Measurements from ENCODE around the gene CACNG7. TPM values are rescaled to one million over a fixed set of nuclear protein-coding genes. Genes with fewer than 3 reads are reported as not detected.

The CACNG7 gene
- total and polyA plus RNA-seq, 2 experiments from 2014 or later, result not detected

DNA sequence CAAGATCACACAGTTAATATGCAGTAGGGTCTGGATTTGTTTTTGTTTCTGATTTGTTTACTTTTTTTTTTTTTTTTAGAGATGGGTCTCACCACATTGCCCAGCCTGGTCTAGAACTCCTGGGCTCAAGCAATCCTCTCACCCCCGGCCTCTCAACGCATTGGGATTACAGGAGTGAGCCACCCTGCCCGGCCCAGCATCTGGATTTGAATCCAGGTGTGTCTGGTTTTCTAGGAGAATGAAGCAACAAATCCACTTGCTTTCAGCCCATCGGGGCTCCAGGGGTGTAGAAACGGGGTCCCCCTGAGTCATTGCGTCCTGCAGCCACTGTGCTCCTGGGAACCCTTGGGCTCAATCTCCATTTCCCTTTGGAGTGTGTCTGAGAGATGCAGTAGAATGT lies 60.3 kb downstream of the CACNG7 start:
- Histone ChIP-seq H3K27me3 (replicated peaks; ENCODE audit: insufficient read depth) (peaks cover 10% of the 10 kb centered on the region), H3K4me2 (ENCODE audit: unreplicated experiment) (no peak overlapping the region), H3K9me2 (ENCODE audit: insufficient read depth) (no peaks in the 10 kb centered on the region), H3K27ac (no peak overlapping the region), H3K4me1 (ENCODE audit: insufficient read depth) (no peaks in the 10 kb centered on the region), H2AFZ (no peak overlapping the region), H3K9me3 (ENCODE audit: low read depth) (no peaks in the 10 kb centered on the region), H3K4me3 (no peak overlapping the region), H4K20me1 (ENCODE audit: insufficient read depth) (no peaks in the 10 kb centered on the region), H3F3A (ENCODE audit: insufficient read depth) (no peaks in the 10 kb centered on the region), H3K36me3 (ENCODE audit: low read depth) (no peaks in the 10 kb centered on the region), H3K9ac (no peak overlapping the region), H3K79me2 (ENCODE audit: insufficient read depth) (no peaks in the 10 kb centered on the region)
- WGBS, 2 experiments (ENCODE audit: low coverage in 1 of 2, low lambda C conversion rate in 2 of 2, missing lambda C conversion rate in 2 of 2), result 65 to 74% methylated on average over 6 of the region's 6 CpGs
- no peak for TF ChIP-seq EZH2phosphoT487 (IDR thresholded peaks at IDR 0.05; ENCODE audit: insufficient read depth, low read depth)
- TF ChIP-seq EZH2 (IDR thresholded peaks at IDR 0.05; ENCODE audit: insufficient read depth, poor library complexity, severe bottlenecking), result no peak
- DNase-seq, result no peak
- in situ Hi-C loops (cut with MboI), result no loop called here

DNA sequence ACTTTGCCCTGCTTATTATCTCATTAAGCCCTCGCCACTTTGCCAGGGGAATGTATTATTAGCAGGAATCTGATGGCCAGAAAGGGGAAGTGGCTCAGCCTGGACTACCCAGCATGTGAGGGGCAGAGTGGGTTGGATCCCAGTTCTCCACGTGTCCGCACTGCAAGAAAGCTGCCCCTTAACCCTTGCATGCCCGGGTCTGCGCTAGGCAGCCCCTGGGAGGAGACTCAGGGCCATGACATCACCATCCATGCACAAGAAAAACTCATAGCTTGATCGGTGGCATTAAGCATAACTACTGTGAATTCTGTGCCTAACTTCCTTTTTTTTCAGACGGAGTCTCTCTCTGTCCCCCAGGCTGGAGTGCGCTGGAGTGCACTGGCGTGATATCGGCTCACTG lies 62.6 kb downstream of the CACNG7 start:
- in situ Hi-C loops (cut with MboI), result no loop called here
- no peak overlapping the region for H3K27ac ChIP-seq

DNA sequence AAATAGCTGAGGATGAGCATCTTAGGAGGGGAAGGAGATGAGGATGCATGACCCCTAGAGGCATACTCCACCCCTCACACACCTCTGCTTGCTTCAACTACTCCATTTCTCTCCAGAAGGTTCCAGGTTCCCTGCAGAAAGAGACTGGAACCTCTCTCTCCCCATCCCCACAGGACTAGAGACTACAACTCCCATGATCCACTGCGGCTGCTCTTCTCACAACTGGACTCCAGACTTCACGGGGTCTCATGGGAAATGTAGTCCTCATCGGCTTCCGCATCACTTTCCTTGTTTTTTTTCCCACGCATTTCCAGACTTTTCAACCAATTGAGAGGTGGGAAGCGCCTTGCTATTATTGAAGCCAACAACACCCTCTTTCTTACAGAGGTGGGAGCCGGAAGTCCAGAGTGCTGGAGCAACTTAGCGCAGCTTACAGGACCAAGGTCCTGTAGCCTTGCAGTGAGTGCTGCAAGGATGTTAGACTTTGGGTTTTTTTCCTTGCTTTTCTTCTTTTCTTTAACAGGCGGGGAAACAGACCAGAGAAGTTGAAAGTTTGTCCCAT lies 68.4 kb downstream of the CACNG7 start:
- 1 to 3% methylated on average over 9 of the region's 9 CpGs for WGBS, 2 experiments (ENCODE audit: low coverage in 1 of 2, low lambda C conversion rate in 2 of 2, missing lambda C conversion rate in 2 of 2)
- peak overlapping the region; percentile 67 for H3K4me3 ChIP-seq
- H3K9ac ChIP-seq, result peak overlapping the region; percentile 3; the same call in 1 of the 2 replicates
- TF ChIP-seq EZH2phosphoT487 (IDR thresholded peaks at IDR 0.05; ENCODE audit: insufficient read depth, low read depth) (no peak), EZH2 (IDR thresholded peaks at IDR 0.05; ENCODE audit: insufficient read depth, poor library complexity, severe bottlenecking) (no peak)
- no peaks in the 10 kb centered on the region for H3K9me3 ChIP-seq (ENCODE audit: low read depth)
- in situ Hi-C loops (cut with MboI), result no loop called here
- H2AFZ ChIP-seq, result peak overlapping the region; percentile 92
- no peak overlapping the region for H3K27ac ChIP-seq
- H4K20me1 ChIP-seq (ENCODE audit: insufficient read depth), result no peaks in the 10 kb centered on the region
- no peaks in the 10 kb centered on the region for H3K36me3 ChIP-seq (ENCODE audit: low read depth)
- DNase-seq, result peak; percentile 93
- no peaks in the 10 kb centered on the region for H3K4me1 ChIP-seq (ENCODE audit: insufficient read depth)
- peaks cover 11% of the 10 kb centered on the region; the same call in 1 of the 2 replicates for H3F3A ChIP-seq (ENCODE audit: insufficient read depth)
- 0 out of 2 replicates have a peak, but pooled peaks cover 6% of the 10 kb centered on the region for H3K27me3 ChIP-seq (replicated peaks; ENCODE audit: insufficient read depth)
- H3K4me2 ChIP-seq (ENCODE audit: unreplicated experiment), result peak overlapping the region; percentile 83
- no peaks in the 10 kb centered on the region for H3K9me2 ChIP-seq (ENCODE audit: insufficient read depth)
- no peaks in the 10 kb centered on the region for H3K79me2 ChIP-seq (ENCODE audit: insufficient read depth)

More for the DNA sequence above, 62.6 kb downstream of the CACNG7 start:
- Histone ChIP-seq H3K4me2 (ENCODE audit: unreplicated experiment) (no peak overlapping the region), H3K4me1 (ENCODE audit: insufficient read depth) (no peaks in the 10 kb centered on the region), H3K9ac (no peak overlapping the region), H3K9me2 (ENCODE audit: insufficient read depth) (no peaks in the 10 kb centered on the region), H3F3A (ENCODE audit: insufficient read depth) (no peaks in the 10 kb centered on the region), H3K79me2 (ENCODE audit: insufficient read depth) (no peaks in the 10 kb centered on the region), H3K27me3 (replicated peaks; ENCODE audit: insufficient read depth) (no peaks in the 10 kb centered on the region; the same call in 1 of the 2 replicates), H3K4me3 (no peak overlapping the region), H3K36me3 (ENCODE audit: low read depth) (no peaks in the 10 kb centered on the region), H4K20me1 (ENCODE audit: insufficient read depth) (no peaks in the 10 kb centered on the region), H3K9me3 (ENCODE audit: low read depth) (no peaks in the 10 kb centered on the region), H2AFZ (no peak overlapping the region)
- no peak for DNase-seq
- WGBS, 2 experiments (ENCODE audit: low coverage in 1 of 2, low lambda C conversion rate in 2 of 2, missing lambda C conversion rate in 2 of 2), result 48 to 49% methylated on average over 10 of the region's 10 CpGs
- TF ChIP-seq EZH2phosphoT487 (IDR thresholded peaks at IDR 0.05; ENCODE audit: insufficient read depth, low read depth), result no peak
- no peak for TF ChIP-seq EZH2 (IDR thresholded peaks at IDR 0.05; ENCODE audit: insufficient read depth, poor library complexity, severe bottlenecking)

DNA sequence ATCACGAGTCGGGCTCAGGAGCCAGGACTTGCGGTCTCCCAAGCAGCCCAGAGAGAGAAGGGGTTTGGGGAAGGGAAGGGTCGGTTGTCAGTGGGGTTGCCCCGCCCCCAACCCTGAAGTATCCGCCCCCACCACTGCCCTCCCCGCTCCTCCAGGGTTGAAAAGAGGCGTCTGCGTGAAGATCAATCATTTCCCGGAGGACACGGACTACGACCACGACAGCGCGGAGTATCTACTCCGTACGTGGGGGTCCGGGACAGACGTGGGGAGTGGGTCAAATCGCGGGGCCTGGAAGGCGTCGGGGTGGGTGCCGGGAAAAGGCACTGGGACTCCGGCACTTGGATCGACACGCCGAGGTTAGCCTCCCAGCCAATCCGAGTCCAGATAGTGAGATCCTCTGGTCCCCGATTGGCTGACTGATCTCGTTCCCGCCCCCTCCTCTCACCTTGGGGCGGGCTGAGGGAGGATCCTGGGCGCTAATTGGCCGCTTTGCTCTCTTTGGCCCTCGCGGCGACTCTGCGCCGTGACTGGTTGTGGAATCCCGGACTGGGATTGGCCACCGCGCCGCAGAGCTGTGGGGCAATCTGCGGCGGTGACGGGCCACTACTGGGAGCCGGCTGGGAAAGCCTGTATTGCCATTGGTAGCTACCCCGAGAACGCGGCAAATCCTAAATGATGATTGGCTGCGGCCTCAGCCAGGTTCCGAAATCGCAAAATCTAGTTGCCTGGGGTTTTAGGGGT lies 69.1 kb downstream of the CACNG7 start:
- Histone ChIP-seq H3K9me2 (ENCODE audit: insufficient read depth) (no peaks in the 10 kb centered on the region), H3K4me1 (ENCODE audit: insufficient read depth) (no peaks in the 10 kb centered on the region), H3K79me2 (ENCODE audit: insufficient read depth) (no peaks in the 10 kb centered on the region), H3F3A (ENCODE audit: insufficient read depth) (peaks cover 11% of the 10 kb centered on the region; the same call in 1 of the 2 replicates), H3K9me3 (ENCODE audit: low read depth) (no peaks in the 10 kb centered on the region), H3K9ac (peak overlapping the region; percentile 3; the same call in 1 of the 2 replicates), H3K36me3 (ENCODE audit: low read depth) (no peaks in the 10 kb centered on the region), H2AFZ (peak overlapping the region; percentile 92), H4K20me1 (ENCODE audit: insufficient read depth) (no peaks in the 10 kb centered on the region), H3K4me2 (ENCODE audit: unreplicated experiment) (peak overlapping the region; percentile 83), H3K4me3 (peak overlapping the region; percentile 67), H3K27ac (no peak overlapping the region), H3K27me3 (replicated peaks; ENCODE audit: insufficient read depth) (0 out of 2 replicates have a peak, but pooled peaks cover 6% of the 10 kb centered on the region)
- 5 to 6% methylated on average over 54 of the region's 54 CpGs for WGBS, 2 experiments (ENCODE audit: low coverage in 1 of 2, low lambda C conversion rate in 2 of 2, missing lambda C conversion rate in 2 of 2)
- DNase-seq, result peak; percentile 92
- in situ Hi-C loops (cut with MboI), result no loop called here
- TF ChIP-seq EZH2phosphoT487 (IDR thresholded peaks at IDR 0.05; ENCODE audit: insufficient read depth, low read depth), result no peak
- TF ChIP-seq EZH2 (IDR thresholded peaks at IDR 0.05; ENCODE audit: insufficient read depth, poor library complexity, severe bottlenecking), result no peak
